Left lung (tissue), 14 donors: ENCODE measurements around the gene ETFRF1. TPM values are rescaled to one million over a fixed set of nuclear protein-coding genes. Genes with fewer than 3 reads are reported as not detected.
A peak's percentile ranks its signal among the peaks of the same experiment; 100 is the strongest.

Experiments
- ATAC-seq: fragments of 200-7000 bp; cut with Tn5 transposase; one replicate; pipeline ENCODE4 v1.9.1; 2020; ENCODE audit warnings: moderate library complexity
- DNase-seq, 4 donors: peaks; one replicate each; pipeline ENCODE4 v3.0.0-alpha.2; 2013 to 2020
- H3K27ac ChIP-seq, 2 donors: fragments of 200-600 bp; sonication (generic) in 1 of 2; one replicate each; pipeline versions ENCODE4 v1.5.0 to v1.8.0; 2020 to 2021
- H3K27me3 ChIP-seq, 2 donors: fragments of 200-600 bp; sonication (generic) in 1 of 2; one replicate each; pipeline versions ENCODE4 v1.5.0 to v1.8.0; 2020 to 2021
- H3K36me3 ChIP-seq, 2 donors: fragments of 200-600 bp; sonication (generic) in 1 of 2; one replicate each; pipeline versions ENCODE4 v1.5.0 to v1.8.0; 2020 to 2021
- H3K4me1 ChIP-seq, 2 donors: fragments of 200-600 bp; one replicate each; pipeline ENCODE4 v1.8.0; 2021
- H3K4me3 ChIP-seq, 2 donors: fragments of 200-600 bp; sonication (generic) in 1 of 2; one replicate each; pipeline versions ENCODE4 v1.5.0 to v1.8.0; 2020 to 2021; ENCODE audit warnings: mild to moderate bottlenecking in 1 of 2
- H3K9me3 ChIP-seq, 2 donors: fragments of 200-600 bp; sonication (generic) in 1 of 2; one replicate each; pipeline versions ENCODE4 v1.5.0 to v1.8.0; 2020 to 2021
- CTCF ChIP-seq, 2 donors: fragments of 200-600 bp; sonication (generic) in 1 of 2; IDR thresholded peaks; one replicate each; pipeline versions ENCODE4 v1.5.0 to v1.8.0; 2021; ENCODE audit warnings: antibody characterized with exemption in 2 of 2
- intact Hi-C, 2 donors: fragments of 100-400 bp; cut with DNase I; formaldehyde crosslinking; loops; one replicate each; pipeline versions ENCODE4 v1.11.2 to v1.14.2; 2022
- long read RNA-seq, 12 donors: library from polyadenylated mRNA in 2 of 12; unstranded in 2 of 12; transcript quantifications; one replicate each; pipeline ENCODE4 v2.0.0 and lab custom pipeline, GENCODE V29; 2019 to 2026
- polyA plus RNA-seq, 6 donors: library from polyadenylated mRNA; unstranded; fragments of 120-200 nt; gene quantifications; one replicate each; pipeline ENCODE4 v1.2.1, GENCODE V29; 2013; ENCODE audit not compliant: insufficient read length in 6 of 6
- total RNA-seq, 2 donors: library from RNA; stranded (reverse); fragmentation: NEBNext Ultra II Directional; extraction: Animal tissue kit (Norgen Biotek cat#: 25700); gene quantifications; one replicate each; pipeline ENCODE4 v1.2.1, GENCODE V29; 2021
- donor health status: DM: no; HTN: yes; CAD: no.
- donor health status: DM: no; HTN: no; CAD: no.

The ETFRF1 gene
- total RNA-seq (10 to 100 TPM; 17.1 to 22.5 TPM), polyA plus RNA-seq (10 to 100 TPM; 23.8 to 27.0 (median 25.8) TPM)
- long read RNA-seq, donor 1, transcript ETFRF1-201 (3 exons, 1,134 nt), result major isoform, 25 of 54 reads
- long read RNA-seq, donor 1, partial matches to known transcripts, result 29 of 54 reads
- long read RNA-seq, donor 1, other reads (novel, unspliced or antisense), result 0 of 54 reads
- long read RNA-seq, donor 2, transcript ETFRF1-211 (3 exons, 1,259 nt), result minor isoform, 6 of 21 reads
- long read RNA-seq, donor 2, transcript ETFRF1-201 (3 exons, 1,134 nt), result major isoform, 10 of 21 reads
- long read RNA-seq, donor 2, partial matches to known transcripts, result 5 of 21 reads
- long read RNA-seq, donor 2, other reads (novel, unspliced or antisense), result 0 of 21 reads
- long read RNA-seq, donor 3, transcript ETFRF1-201 (3 exons, 1,134 nt), result major isoform, 22 of 34 reads
- long read RNA-seq, donor 3, partial matches to known transcripts, result 0 of 34 reads
- long read RNA-seq, donor 3, other reads (novel, unspliced or antisense), result 10 of 34 reads
- long read RNA-seq, donor 4, transcript ETFRF1-201 (3 exons, 1,134 nt), result major isoform, 10 of 11 reads
- long read RNA-seq, donor 4, partial matches to known transcripts, result 0 of 11 reads
- long read RNA-seq, donor 4, other reads (novel, unspliced or antisense), result 1 of 11 reads
- long read RNA-seq, donor 5, transcript ETFRF1-201 (3 exons, 1,134 nt), result major isoform, 13 of 27 reads
- long read RNA-seq, donor 5, partial matches to known transcripts, result 11 of 27 reads
- long read RNA-seq, donor 5, other reads (novel, unspliced or antisense), result 0 of 27 reads
- long read RNA-seq, donor 6, transcript ETFRF1-201 (3 exons, 1,134 nt), result major isoform, 28 of 37 reads
- long read RNA-seq, donor 6, partial matches to known transcripts, result 0 of 37 reads
- long read RNA-seq, donor 6, other reads (novel, unspliced or antisense), result 7 of 37 reads
- long read RNA-seq, donor 7, transcript ETFRF1-201 (3 exons, 1,134 nt), result major isoform, 8 of 19 reads
- long read RNA-seq, donor 7, partial matches to known transcripts, result 8 of 19 reads
- long read RNA-seq, donor 7, other reads (novel, unspliced or antisense), result 0 of 19 reads
- long read RNA-seq, donor 8, partial matches to known transcripts, result 0 of 3 reads
- long read RNA-seq, donor 8, other reads (novel, unspliced or antisense), result 0 of 3 reads
- long read RNA-seq, donor 9, result 0 reads
- long read RNA-seq, donor 10, partial matches to known transcripts, result 0 of 3 reads
- long read RNA-seq, donor 10, other reads (novel, unspliced or antisense), result 0 of 3 reads
- long read RNA-seq, donor 11, transcript ETFRF1-201 (3 exons, 1,134 nt), result major isoform, 53 of 78 reads
- long read RNA-seq, donor 11, transcript ETFRF1-211 (3 exons, 1,259 nt), result minor isoform, 6 of 78 reads
- long read RNA-seq, donor 11, partial matches to known transcripts, result 18 of 78 reads
- long read RNA-seq, donor 11, other reads (novel, unspliced or antisense), result 0 of 78 reads
- long read RNA-seq, donor 12, transcript ETFRF1-201 (3 exons, 1,134 nt), result major isoform, 8 of 20 reads
- long read RNA-seq, donor 12, partial matches to known transcripts, result 0 of 20 reads
- long read RNA-seq, donor 12, other reads (novel, unspliced or antisense), result 10 of 20 reads

- peak within 1 kb of the TSS; percentile 58 to 69 for H3K4me3 ChIP-seq
- no peaks in the 10 kb centered on the region for H3K27me3 ChIP-seq
Observed at GRCh38 chr12:25195056-25195971, at the start of gene ETFRF1, which contains the start of gene DNAI7. Gene ETFRF1 (plus strand): TSS chr12:25195237. CDS start chr12:25203957, 8,720 bp downstream. Gene DNAI7 (minus strand): TSS chr12:25195160. CDS start chr12:25195078, 82 bp downstream.

GRCh38 chr12:25146686-25147085, 48.4 kb upstream of the ETFRF1 start:
- H3K4me3 ChIP-seq, result no peak overlapping the region
- no peak for ATAC-seq
- no peaks in the 10 kb centered on the region for H3K36me3 ChIP-seq
- DNase-seq, result no peak
- no peak overlapping the region for H3K27ac ChIP-seq
- intact Hi-C loops, result no loop called here
- H3K4me1 ChIP-seq, result no peaks in the 10 kb centered on the region
- TF ChIP-seq CTCF (IDR thresholded peaks at IDR 0.05), result no peak
- no peaks in the 10 kb centered on the region for H3K27me3 ChIP-seq
- H3K9me3 ChIP-seq, result no peaks in the 10 kb centered on the region

More at GRCh38 chr12:25195056-25195971, at the start of gene ETFRF1, which contains the start of gene DNAI7:
- peaks cover 5 to 11% of the 10 kb centered on the region in 2 donors for H3K4me1 ChIP-seq
- ATAC-seq (peak; percentile 99), DNase-seq (peak; percentile 97 to 99 (median 98))
- no peaks in the 10 kb centered on the region for H3K9me3 ChIP-seq
- intact Hi-C loops, result no loop called here
- H3K27ac ChIP-seq, result peak within 1 kb of the TSS; percentile 91 to 92
- TF ChIP-seq CTCF (IDR thresholded peaks at IDR 0.05), result no peak
- H3K36me3 ChIP-seq, result no peaks in the 10 kb centered on the region

- Histone ChIP-seq H3K27ac (no peak overlapping the region), H3K4me1 (peaks cover 0 to 4% of the 10 kb centered on the region in 2 donors), H3K4me3 (no peak overlapping the region), H3K36me3 (no peaks in the 10 kb centered on the region), H3K27me3 (no peaks in the 10 kb centered on the region), H3K9me3 (no peaks in the 10 kb centered on the region)
- DNase-seq, result peak in 3 of 4 donors; percentile 37 to 72 (median 38)
- ATAC-seq, result peak; percentile 76
- intact Hi-C loops, result no loop called here
- no peak for TF ChIP-seq CTCF (IDR thresholded peaks at IDR 0.05)
Observed at GRCh38 chr12:25151476-25151875, 43.6 kb upstream of the ETFRF1 start.

GRCh38 chr12:25152055-25152454, 43.0 kb upstream of the ETFRF1 start:
- TF ChIP-seq CTCF (IDR thresholded peaks at IDR 0.05), result no peak
- intact Hi-C loops, result no loop called here

More at GRCh38 chr12:25152055-25152454, 43.0 kb upstream of the ETFRF1 start:
- ATAC-seq (no peak), DNase-seq (no peak)
- H3K36me3 ChIP-seq, result no peaks in the 10 kb centered on the region
- peaks cover 0 to 4% of the 10 kb centered on the region in 2 donors for H3K4me1 ChIP-seq
- H3K27me3 ChIP-seq, result no peaks in the 10 kb centered on the region
- H3K4me3 ChIP-seq, result no peak overlapping the region
- H3K27ac ChIP-seq, result no peak overlapping the region
- no peaks in the 10 kb centered on the region for H3K9me3 ChIP-seq
